Suprapubic skin (tissue), 4 donors: ENCODE results near the gene TUBB3. TPM values are rescaled to one million over a fixed set of nuclear protein-coding genes. Genes with fewer than 3 reads are reported as not detected.

Experiments
- DNase-seq, 2 donors: peaks; one replicate each; pipeline ENCODE4 v3.0.0-alpha.2; 2019; ENCODE audit warnings: low spot score in 2 of 2
- H3K27ac ChIP-seq: fragments of 200-600 bp; sonication (generic); one replicate; pipeline ENCODE4 v1.5.1; 2019
- H3K27me3 ChIP-seq: fragments of 200-600 bp; sonication (generic); one replicate; pipeline ENCODE4 v1.5.1; 2019
- H3K36me3 ChIP-seq: fragments of 200-600 bp; sonication (generic); one replicate; pipeline ENCODE4 v1.5.1; 2019
- H3K4me1 ChIP-seq: fragments of 200-600 bp; sonication (generic); one replicate; pipeline ENCODE4 v1.5.1; 2019
- H3K4me3 ChIP-seq: fragments of 200-600 bp; sonication (generic); one replicate; pipeline ENCODE4 v1.5.1; 2019; ENCODE audit warnings: mild to moderate bottlenecking
- H3K9me3 ChIP-seq: fragments of 200-600 bp; sonication (generic); one replicate; pipeline ENCODE4 v1.5.1; 2019
- CTCF ChIP-seq, 2 donors: fragments of 200-600 bp in 1 of 2; fragments of 450-650 bp in 1 of 2; sonication (generic) in 1 of 2; IDR thresholded peaks; one replicate each; pipeline ENCODE4 v1.5.1; 2016 to 2019; ENCODE audit warnings: antibody characterized with exemption in 2 of 2, mild to moderate bottlenecking in 1 of 2, moderate library complexity in 1 of 2
- EP300 ChIP-seq: sonication (generic); formaldehyde crosslinking; IDR thresholded peaks from one replicate; pipeline ENCODE4 v1.6.1; 2017; ENCODE audit warnings: antibody characterized with exemption
- POLR2A ChIP-seq, 2 donors: fragments of 450-650 bp; IDR thresholded peaks; one replicate each; pipeline ENCODE4 v1.6.1; 2017; ENCODE audit warnings: antibody characterized with exemption in 2 of 2, mild to moderate bottlenecking in 2 of 2, moderate library complexity in 2 of 2
- POLR2AphosphoS5 ChIP-seq, 3 donors: sonication (generic); formaldehyde crosslinking; IDR thresholded peaks; one replicate each; pipeline ENCODE4 v1.6.1; 2017; ENCODE audit warnings: antibody characterized with exemption in 3 of 3
- WGBS: methylation state at CpG from one replicate; pipeline ENCODE4 v1.1.5; 2018; 5-methylcytosine and 5-hydroxymethylcytosine counted together
- total RNA-seq, 4 donors: library from RNA; depleted of rRNA; stranded (reverse); fragments of >200 nt; gene quantifications; one replicate each; pipeline ENCODE4 v1.1.0, GENCODE V29; 2016

The TUBB3 gene
- total RNA-seq, 4 donors from 2014 or later = 1.2 to 9.2 (median 4.6) TPM

GRCh38 chr16:89883346-89884040 is 39.6 kb upstream of the TUBB3 start:
- DNase-seq = no peak
- Histone ChIP-seq H3K4me3 (no peak overlapping the region), H3K36me3 (peaks cover 85% of the 10 kb centered on the region), H3K4me1 (peaks cover 14% of the 10 kb centered on the region), H3K27ac (no peak overlapping the region), H3K27me3 (no peaks in the 10 kb centered on the region), H3K9me3 (no peaks in the 10 kb centered on the region)
- TF ChIP-seq EP300 (no peak), POLR2A (IDR thresholded peaks at IDR 0.05) (no peak)
- WGBS = 93% methylated on average over 28 of the region's 28 CpGs

- peak in 1 of 2 donors; percentile 63 for DNase-seq
- Histone ChIP-seq H3K4me3 (no peak overlapping the region), H3K9me3 (no peaks in the 10 kb centered on the region), H3K36me3 (peaks cover 85% of the 10 kb centered on the region), H3K27me3 (no peaks in the 10 kb centered on the region), H3K4me1 (peaks cover 14% of the 10 kb centered on the region), H3K27ac (no peak overlapping the region)
- TF ChIP-seq EP300 = no peak
- no peak for TF ChIP-seq CTCF (IDR thresholded peaks at IDR 0.05)
- no peak for TF ChIP-seq POLR2AphosphoS5 (IDR thresholded peaks at IDR 0.05)
- TF ChIP-seq POLR2A (IDR thresholded peaks at IDR 0.05) = no peak
- WGBS = 100% methylated on average over 4 of the region's 8 CpGs
Measured at GRCh38 chr16:89884041-89884421, 39.1 kb upstream of the TUBB3 start.

GRCh38 chr16:89887243-89887642 is 35.9 kb upstream of the TUBB3 start:
- no peak overlapping the region for H3K27ac ChIP-seq
- no peaks in the 10 kb centered on the region for H3K4me1 ChIP-seq
- no peak for TF ChIP-seq CTCF (IDR thresholded peaks at IDR 0.05)
- TF ChIP-seq EP300 = no peak
- TF ChIP-seq POLR2AphosphoS5 (IDR thresholded peaks at IDR 0.05) = no peak
- TF ChIP-seq POLR2A (IDR thresholded peaks at IDR 0.05) = no peak
- no peak for DNase-seq
- 93% methylated on average over 14 of the region's 14 CpGs for WGBS
- H3K27me3 ChIP-seq = no peaks in the 10 kb centered on the region
- H3K9me3 ChIP-seq = no peaks in the 10 kb centered on the region
- peaks cover 96% of the 10 kb centered on the region for H3K36me3 ChIP-seq
- H3K4me3 ChIP-seq = no peak overlapping the region

GRCh38 chr16:89890200-89890599 is 32.9 kb upstream of the TUBB3 start:
- WGBS = 77% methylated on average over 9 of the region's 9 CpGs
- Histone ChIP-seq H3K4me3 (no peak overlapping the region), H3K36me3 (peaks cover 100% of the 10 kb centered on the region), H3K27me3 (no peaks in the 10 kb centered on the region), H3K27ac (no peak overlapping the region), H3K4me1 (no peaks in the 10 kb centered on the region), H3K9me3 (no peaks in the 10 kb centered on the region)
- TF ChIP-seq POLR2AphosphoS5 (IDR thresholded peaks at IDR 0.05) = no peak
- TF ChIP-seq POLR2A (IDR thresholded peaks at IDR 0.05) = no peak
- TF ChIP-seq CTCF (IDR thresholded peaks at IDR 0.05) = no peak
- TF ChIP-seq EP300 = no peak
- DNase-seq = no peak

- Histone ChIP-seq H3K4me3 (no peak overlapping the region), H3K27me3 (no peaks in the 10 kb centered on the region), H3K27ac (no peak overlapping the region), H3K36me3 (peaks cover 100% of the 10 kb centered on the region), H3K4me1 (no peaks in the 10 kb centered on the region), H3K9me3 (no peaks in the 10 kb centered on the region)
- DNase-seq = no peak
- TF ChIP-seq CTCF (IDR thresholded peaks at IDR 0.05) (no peak), EP300 (no peak), POLR2AphosphoS5 (IDR thresholded peaks at IDR 0.05) (no peak), POLR2A (IDR thresholded peaks at IDR 0.05) (no peak)
- WGBS = 76% methylated on average over 11 of the region's 16 CpGs
Measured at GRCh38 chr16:89890886-89891657, 32.1 kb upstream of the TUBB3 start.
